Neural cell (in vitro differentiated cells): ENCODE data around the gene STXBP5.

ENCODE experiments used
- CTCF ChIP-seq: fragments of 450-650 bp; IDR thresholded peaks from 2 replicates; pipeline ENCODE4 v1.5.1; 2014; ENCODE audit warnings: antibody characterized with exemption, mild to moderate bottlenecking, moderate library complexity; ENCODE audit not compliant: poor library complexity, severe bottlenecking
- EZH2 ChIP-seq: fragments of 200-600, 300-800 bp; shearing (Covaris generic), sonication (generic); IDR thresholded peaks from 2 replicates; pipeline ENCODE4 v1.6.1; 2014; ENCODE audit warnings: antibody characterized with exemption, low read length, borderline replicate concordance, mild to moderate bottlenecking; ENCODE audit not compliant: insufficient read depth, poor library complexity, severe bottlenecking
- POLR2AphosphoS5 ChIP-seq: IDR thresholded peaks from 2 replicates; pipeline ENCODE4 v1.6.1; 2012
- TAF1 ChIP-seq: IDR thresholded peaks from 2 replicates; pipeline ENCODE4 v1.6.1; 2012; ENCODE audit warnings: low read depth

GRCh38 chr6:147281895-147282565, 77.8 kb downstream of the STXBP5 start:
- TF ChIP-seq CTCF, result no peak
- no peak for TF ChIP-seq EZH2
- no peak for TF ChIP-seq TAF1
- TF ChIP-seq POLR2AphosphoS5, result no peak
